ENCODE data around the gene MAN2B2.

- TF ChIP-seq CTCF (IDR thresholded peaks at IDR 0.05) (no peak), POLR2A (IDR thresholded peaks at IDR 0.05) (no peak)
Measured at GRCh38 chr4:6659897-6660296, 84.9 kb downstream of the MAN2B2 start.
